Measurements from ENCODE around the gene LRMDA. TPM values are rescaled to one million over a fixed set of nuclear protein-coding genes. Genes with fewer than 3 reads are reported as not detected.

The LRMDA gene
- total RNA-seq, 1 donor from 2014 or later, result 2.1 TPM

- H3K9me3 Mint-ChIP-seq (ENCODE audit: unreplicated experiment), result no peaks in the 10 kb centered on the region
- no peak overlapping the region for H3K27ac Mint-ChIP-seq (ENCODE audit: unreplicated experiment)
- H3K36me3 Mint-ChIP-seq (ENCODE audit: unreplicated experiment), result no peaks in the 10 kb centered on the region
- H3K4me1 Mint-ChIP-seq (ENCODE audit: low read depth, unreplicated experiment), result no peaks in the 10 kb centered on the region
- no peak for DNase-seq
- peaks cover 2% of the 10 kb centered on the region for H3K27me3 Mint-ChIP-seq (ENCODE audit: unreplicated experiment)
- peak; percentile 17 for TF ChIP-seq CTCF (IDR thresholded peaks at IDR 0.05; ENCODE audit: partially characterized antibody, unreplicated experiment)
- H3K4me3 Mint-ChIP-seq (ENCODE audit: unreplicated experiment), result no peak overlapping the region
These were observed 880.6 kb downstream of the LRMDA start for GRCh38 chr10:76311752-76312636.

- no peak for DNase-seq
- Mint-ChIP-seq H3K27me3 (ENCODE audit: unreplicated experiment) (peaks cover 4% of the 10 kb centered on the region), H3K9me3 (ENCODE audit: unreplicated experiment) (no peaks in the 10 kb centered on the region), H3K4me1 (ENCODE audit: low read depth, unreplicated experiment) (no peaks in the 10 kb centered on the region), H3K36me3 (ENCODE audit: unreplicated experiment) (no peaks in the 10 kb centered on the region), H3K4me3 (ENCODE audit: unreplicated experiment) (no peak overlapping the region), H3K27ac (ENCODE audit: unreplicated experiment) (no peak overlapping the region)
- no peak for TF ChIP-seq CTCF (IDR thresholded peaks at IDR 0.05; ENCODE audit: partially characterized antibody, unreplicated experiment)
These were observed 883.8 kb downstream of the LRMDA start for GRCh38 chr10:76315240-76315639.

GRCh38 chr10:76316234-76316633 is 884.8 kb downstream of the LRMDA start:
- DNase-seq, result no peak
- no peaks in the 10 kb centered on the region for H3K9me3 Mint-ChIP-seq (ENCODE audit: unreplicated experiment)
- H3K4me1 Mint-ChIP-seq (ENCODE audit: low read depth, unreplicated experiment), result no peaks in the 10 kb centered on the region
- no peak overlapping the region for H3K4me3 Mint-ChIP-seq (ENCODE audit: unreplicated experiment)
- H3K36me3 Mint-ChIP-seq (ENCODE audit: unreplicated experiment), result no peaks in the 10 kb centered on the region
- no peak overlapping the region for H3K27ac Mint-ChIP-seq (ENCODE audit: unreplicated experiment)
- no peak for TF ChIP-seq CTCF (IDR thresholded peaks at IDR 0.05; ENCODE audit: partially characterized antibody, unreplicated experiment)
- H3K27me3 Mint-ChIP-seq (ENCODE audit: unreplicated experiment), result peaks cover 4% of the 10 kb centered on the region

- no peaks in the 10 kb centered on the region for H3K9me3 Mint-ChIP-seq (ENCODE audit: unreplicated experiment)
- no peak for TF ChIP-seq CTCF (IDR thresholded peaks at IDR 0.05; ENCODE audit: partially characterized antibody, unreplicated experiment)
- no peak overlapping the region for H3K27ac Mint-ChIP-seq (ENCODE audit: unreplicated experiment)
- no peak overlapping the region for H3K4me3 Mint-ChIP-seq (ENCODE audit: unreplicated experiment)
- no peak for DNase-seq
- H3K27me3 Mint-ChIP-seq (ENCODE audit: unreplicated experiment), result peaks cover 4% of the 10 kb centered on the region
- H3K36me3 Mint-ChIP-seq (ENCODE audit: unreplicated experiment), result no peaks in the 10 kb centered on the region
- no peaks in the 10 kb centered on the region for H3K4me1 Mint-ChIP-seq (ENCODE audit: low read depth, unreplicated experiment)
These were observed 885.7 kb downstream of the LRMDA start for GRCh38 chr10:76317078-76317477.

- no peak for TF ChIP-seq CTCF (IDR thresholded peaks at IDR 0.05; ENCODE audit: partially characterized antibody, unreplicated experiment)
- H3K9me3 Mint-ChIP-seq (ENCODE audit: unreplicated experiment), result no peaks in the 10 kb centered on the region
- no peak overlapping the region for H3K4me3 Mint-ChIP-seq (ENCODE audit: unreplicated experiment)
- H3K27ac Mint-ChIP-seq (ENCODE audit: unreplicated experiment), result no peak overlapping the region
- DNase-seq, result no peak
- no peaks in the 10 kb centered on the region for H3K36me3 Mint-ChIP-seq (ENCODE audit: unreplicated experiment)
- H3K4me1 Mint-ChIP-seq (ENCODE audit: low read depth, unreplicated experiment), result no peaks in the 10 kb centered on the region
- peaks cover 4% of the 10 kb centered on the region for H3K27me3 Mint-ChIP-seq (ENCODE audit: unreplicated experiment)
These were observed 886.8 kb downstream of the LRMDA start for GRCh38 chr10:76318211-76318610.
